ENCODE measurements around the gene NELFB. TPM values are rescaled to one million over a fixed set of nuclear protein-coding genes. Genes with fewer than 3 reads are reported as not detected.
A peak's percentile ranks its signal among the peaks of the same experiment; 100 is the strongest.

Gene NELFB
- total RNA-seq, 4 donors from 2014 or later = 29.8 to 39.1 (median 32.4) TPM

GRCh38 chr9:137223078-137223970 is 31.8 kb upstream of the NELFB start:
- peak; percentile 97 for DNase-seq
- no peaks in the 10 kb centered on the region for H3K27me3 ChIP-seq
- no peaks in the 10 kb centered on the region for H3K9me3 ChIP-seq
- TF ChIP-seq, protein P1, sequence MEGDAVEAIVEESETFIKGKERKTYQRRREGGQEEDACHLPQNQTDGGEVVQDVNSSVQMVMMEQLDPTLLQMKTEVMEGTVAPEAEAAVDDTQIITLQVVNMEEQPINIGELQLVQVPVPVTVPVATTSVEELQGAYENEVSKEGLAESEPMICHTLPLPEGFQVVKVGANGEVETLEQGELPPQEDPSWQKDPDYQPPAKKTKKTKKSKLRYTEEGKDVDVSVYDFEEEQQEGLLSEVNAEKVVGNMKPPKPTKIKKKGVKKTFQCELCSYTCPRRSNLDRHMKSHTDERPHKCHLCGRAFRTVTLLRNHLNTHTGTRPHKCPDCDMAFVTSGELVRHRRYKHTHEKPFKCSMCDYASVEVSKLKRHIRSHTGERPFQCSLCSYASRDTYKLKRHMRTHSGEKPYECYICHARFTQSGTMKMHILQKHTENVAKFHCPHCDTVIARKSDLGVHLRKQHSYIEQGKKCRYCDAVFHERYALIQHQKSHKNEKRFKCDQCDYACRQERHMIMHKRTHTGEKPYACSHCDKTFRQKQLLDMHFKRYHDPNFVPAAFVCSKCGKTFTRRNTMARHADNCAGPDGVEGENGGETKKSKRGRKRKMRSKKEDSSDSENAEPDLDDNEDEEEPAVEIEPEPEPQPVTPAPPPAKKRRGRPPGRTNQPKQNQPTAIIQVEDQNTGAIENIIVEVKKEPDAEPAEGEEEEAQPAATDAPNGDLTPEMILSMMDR (IDR thresholded peaks at IDR 0.05) = no peak
- peak in 1 of 2 donors; percentile 65 for TF ChIP-seq POLR2A (IDR thresholded peaks at IDR 0.05)
- no peaks in the 10 kb centered on the region for H3K36me3 ChIP-seq
- H3K4me3 ChIP-seq (replicated peaks in 1 of 3) = peak overlapping the region; percentile 39 to 78 (median 53)
- peaks cover 31 to 47% of the 10 kb centered on the region in 2 donors for H3K4me1 ChIP-seq
- intact Hi-C loops (cut with DNase I) = no loop called here
- H3K27ac ChIP-seq = peak overlapping the region; percentile 77 to 87 (median 86)
- 2 to 3% methylated on average over 25 to 32 of the region's 63 CpGs for WGBS, 2 donors

DNA sequence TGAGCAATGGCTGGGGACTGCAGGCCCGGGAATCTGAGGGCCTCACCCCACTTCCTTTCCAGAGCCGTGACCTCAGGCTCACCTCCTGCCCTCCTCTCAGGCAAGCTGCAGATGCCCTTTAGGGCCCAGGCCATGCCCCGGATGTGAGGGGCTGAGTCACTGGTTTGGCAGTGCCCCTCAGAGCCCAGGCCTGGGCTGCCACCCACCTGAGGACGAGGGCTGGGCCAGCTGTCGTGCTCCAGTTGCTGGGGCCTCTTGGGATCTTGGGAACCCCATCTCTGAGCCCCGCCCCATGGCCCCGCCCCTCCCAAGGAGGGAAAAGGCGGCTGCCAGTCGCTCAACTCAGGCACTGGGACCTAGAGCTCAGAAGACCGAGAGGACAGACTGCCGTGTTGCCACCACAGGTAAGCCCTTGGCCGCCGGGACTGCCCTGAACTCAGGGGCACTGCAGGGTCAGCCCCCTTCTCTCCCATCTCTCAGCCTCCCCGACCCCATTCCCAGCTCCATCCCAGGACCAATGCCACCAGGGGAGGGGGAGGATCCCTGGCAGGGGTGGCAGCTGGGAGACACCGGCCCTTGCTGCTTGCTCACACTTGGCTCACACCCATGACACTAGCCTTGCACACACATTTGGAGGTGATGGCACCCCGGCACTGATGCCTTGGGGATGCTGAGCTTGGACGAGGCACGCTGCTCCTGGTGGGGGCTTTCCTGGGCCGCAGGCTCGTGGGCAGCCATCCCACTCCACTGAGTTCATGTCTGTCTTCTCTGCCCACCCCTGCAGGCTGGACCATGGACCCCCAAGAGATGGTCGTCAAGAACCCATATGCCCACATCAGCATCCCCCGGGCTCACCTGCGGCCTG is 30.1 kb upstream of the NELFB start, which contains the start of gene CYSRT1:
CYSRT1 (plus strand) TSS at position 345 of the 865 bp plus-strand sequence; CDS start at position 793, 448 bp downstream.
- H3K4me1 ChIP-seq = peaks cover 31 to 47% of the 10 kb centered on the region in 2 donors
- WGBS, 2 donors = 46 to 82% methylated on average over 7 to 8 of the region's 23 CpGs

GRCh38 chr9:137225699-137226331 is 29.3 kb upstream of the NELFB start:
- Histone ChIP-seq H3K4me1 (peaks cover 31 to 47% of the 10 kb centered on the region in 2 donors), H3K36me3 (no peaks in the 10 kb centered on the region), H3K9me3 (no peaks in the 10 kb centered on the region), H3K27ac (peak overlapping the region in 1 of 3 donors; percentile 87), H3K27me3 (no peaks in the 10 kb centered on the region), H3K4me3 (replicated peaks in 1 of 3) (no peak overlapping the region)
- intact Hi-C loops (cut with DNase I) = loop anchor here (5.0 kb wide), 1 partner anchor 39 kb away; the partner anchor contains the start of genes ANAPC2 and SSNA1
- 85 to 89% methylated on average over 4 to 16 of the region's 21 CpGs for WGBS, 2 donors
- no peak for DNase-seq
- TF ChIP-seq, protein P1 (IDR thresholded peaks at IDR 0.05) = no peak
- no peak for TF ChIP-seq POLR2A (IDR thresholded peaks at IDR 0.05)

More for the DNA sequence above, 30.1 kb upstream of the NELFB start, which contains the start of gene CYSRT1:
- Histone ChIP-seq H3K27ac (peak within 1 kb of the TSS in 1 of 3 donors; percentile 87), H3K9me3 (no peaks in the 10 kb centered on the region), H3K36me3 (no peaks in the 10 kb centered on the region), H3K27me3 (no peaks in the 10 kb centered on the region), H3K4me3 (replicated peaks in 1 of 3) (peak within 1 kb of the TSS in 2 of 3 donors; percentile 21 to 78)
- no peak for DNase-seq
- intact Hi-C loops (cut with DNase I) = loop anchor here (5.0 kb wide), 1 partner anchor 38 kb away; the partner anchor contains the start of genes ANAPC2 and SSNA1
- TF ChIP-seq, protein P1 (IDR thresholded peaks at IDR 0.05) = no peak
- TF ChIP-seq POLR2A (IDR thresholded peaks at IDR 0.05) = no peak

- no peak for TF ChIP-seq POLR2A (IDR thresholded peaks at IDR 0.05)
- TF ChIP-seq, protein P1 (IDR thresholded peaks at IDR 0.05) = no peak
- DNase-seq = no peak
- 63 to 73% methylated on average over 14 to 15 of the region's 18 CpGs for WGBS, 2 donors
Observed at GRCh38 chr9:137226338-137227053, 28.6 kb upstream of the NELFB start.

More at GRCh38 chr9:137226338-137227053, 28.6 kb upstream of the NELFB start:
- Histone ChIP-seq H3K4me3 (replicated peaks in 1 of 3) (no peak overlapping the region), H3K9me3 (no peaks in the 10 kb centered on the region), H3K36me3 (no peaks in the 10 kb centered on the region), H3K27me3 (no peaks in the 10 kb centered on the region), H3K27ac (peak overlapping the region; percentile 67 to 87 (median 85)), H3K4me1 (peaks cover 31 to 44% of the 10 kb centered on the region in 2 donors)
- intact Hi-C loops (cut with DNase I) = loop anchor here (5.0 kb wide), 1 partner anchor 39 kb away; the partner anchor contains the start of genes ANAPC2 and SSNA1

Data from thyroid gland (tissue), 4 donors.